SK-N-SH treated with all-trans-retinoic acid at 6 μM for 48 hours (cell line): Measurements from ENCODE around the gene ARHGAP18.

ENCODE experiments used
- ARNTL ChIP-seq: fragments of 450-650 bp; formaldehyde crosslinking; IDR thresholded peaks from 2 replicates; pipeline ENCODE4 v1.5.0; 2020; ENCODE audit warnings: low read depth, mild to moderate bottlenecking, moderate library complexity, borderline replicate concordance
- CREB5 ChIP-seq: fragments of 250-450 bp; sonication (Bioruptor Pico); IDR thresholded peaks from 2 replicates; pipeline ENCODE4 v1.5.1; 2020; ENCODE audit warnings: low read depth, mild to moderate bottlenecking, moderate library complexity
- ESRRG ChIP-seq: fragments of 250-450 bp; sonication (Bioruptor Pico); IDR thresholded peaks from 2 replicates; pipeline ENCODE4 v1.6.1; 2021; ENCODE audit warnings: mild to moderate bottlenecking
- GLIS3 ChIP-seq: fragments of 250-450 bp; sonication (Bioruptor Pico); IDR thresholded peaks from 2 replicates; pipeline ENCODE4 v1.5.0; 2020; ENCODE audit warnings: mild to moderate bottlenecking, moderate library complexity
- ISL1 ChIP-seq: fragments of 250-450 bp; sonication (Bioruptor Pico); IDR thresholded peaks from 2 replicates; pipeline ENCODE4 v2.1.2; 2022; ENCODE audit warnings: mild to moderate bottlenecking, moderate library complexity
- OSR1 ChIP-seq: fragments of 250-450 bp; sonication (Bioruptor Pico); IDR thresholded peaks from 2 replicates; pipeline ENCODE4 v1.8.0; 2022; ENCODE audit warnings: moderate library complexity, mild to moderate bottlenecking, inconsistent platforms
- PATZ1 ChIP-seq: fragments of 250-450 bp; sonication (Bioruptor Pico); IDR thresholded peaks from 2 replicates; pipeline ENCODE4 v1.8.0; 2020; ENCODE audit warnings: mild to moderate bottlenecking, moderate library complexity, borderline replicate concordance
- RARB ChIP-seq: fragments of 250-450 bp; sonication (Bioruptor Pico); IDR thresholded peaks from 2 replicates; pipeline ENCODE4 v1.8.0; 2021; ENCODE audit warnings: mild to moderate bottlenecking, moderate library complexity
- TSHZ2 ChIP-seq: fragments of 250-450 bp; sonication (Bioruptor Pico); IDR thresholded peaks from 2 replicates; pipeline ENCODE4 v1.5.0; 2020; ENCODE audit warnings: mild to moderate bottlenecking, moderate library complexity
- ZC3H10 ChIP-seq: fragments of 250-450 bp; sonication (Bioruptor Pico); IDR thresholded peaks from 2 replicates; pipeline ENCODE4 v1.5.1; 2021; ENCODE audit warnings: mild to moderate bottlenecking, moderate library complexity
- ZFP30 ChIP-seq: fragments of 450-650 bp; formaldehyde crosslinking; IDR thresholded peaks from 2 replicates; pipeline ENCODE4 v1.5.0; 2022; ENCODE audit warnings: mild to moderate bottlenecking, moderate library complexity
- ZNF70 ChIP-seq: fragments of 450-650 bp; formaldehyde crosslinking; IDR thresholded peaks from 2 replicates; pipeline ENCODE4 v1.5.0; 2020; ENCODE audit warnings: mild to moderate bottlenecking, moderate library complexity
- ZNF8 ChIP-seq: fragments of 450-650 bp; formaldehyde crosslinking; IDR thresholded peaks from 2 replicates; pipeline ENCODE4 v1.5.0; 2020; ENCODE audit warnings: mild to moderate bottlenecking, moderate library complexity

- TF ChIP-seq ZNF70 (no peak), GLIS3 (CRISPR knock-in tag) (no peak), PATZ1 (CRISPR knock-in tag) (no peak), CREB5 (CRISPR knock-in tag) (no peak), ARNTL (no peak), TSHZ2 (CRISPR knock-in tag) (no peak), ISL1 (CRISPR knock-in tag) (no peak), RARB (CRISPR knock-in tag) (no peak), ZNF8 (CRISPR knock-in tag) (no peak), ZFP30 (no peak), OSR1 (CRISPR knock-in tag) (no peak), ESRRG (no peak), ZC3H10 (no peak)
Observed at GRCh38 chr6:129694036-129694435, 15.9 kb downstream of the ARHGAP18 start.
